Measurements from ENCODE around the gene ZMIZ2.

- TF ChIP-seq CTCF (conservative IDR thresholded peaks at IDR 0.05; ENCODE audit: low read depth in 2 of 2) (no peak), REST (IDR thresholded peaks at IDR 0.05; ENCODE audit: unreplicated experiment) (no peak), JUNB (IDR thresholded peaks at IDR 0.05; ENCODE audit: unreplicated experiment) (no peak), EZH2 (IDR thresholded peaks at IDR 0.05; ENCODE audit: low read depth, unreplicated experiment) (no peak), POLR2AphosphoS5 (IDR thresholded peaks at IDR 0.05; ENCODE audit: low read depth) (no peak), EZH2phosphoT487 (IDR thresholded peaks at IDR 0.05; ENCODE audit: unreplicated experiment) (no peak), ZNF114 (CRISPR knock-in tag; IDR thresholded peaks at IDR 0.05) (no peak), NANOG (IDR thresholded peaks at IDR 0.05; ENCODE audit: borderline replicate concordance) (no peak), ZNF462 (CRISPR knock-in tag; IDR thresholded peaks at IDR 0.05) (no peak), STAT1 (IDR thresholded peaks at IDR 0.05; ENCODE audit: unreplicated experiment) (no peak), ETS1 (IDR thresholded peaks at IDR 0.05) (no peak), CREB1 (CRISPR knock-in tag; IDR thresholded peaks at IDR 0.05; ENCODE audit: low read depth) (no peak)
These were observed 15.4 kb downstream of the ZMIZ2 start for GRCh38 chr7:44764081-44764480.

Data from GM23338 (cell line).